ENCODE results near the gene CD226. TPM values are rescaled to one million over a fixed set of nuclear protein-coding genes. Genes with fewer than 3 reads are reported as not detected.

CD226 gene
- total RNA-seq, 1 donor from 2014 or later: 0.05 TPM

GRCh38 chr18:69969491-69969890 lies 21.8 kb upstream of the CD226 start:
- Mint-ChIP-seq H3K4me3 (ENCODE audit: unreplicated experiment) (no peak overlapping the region), H3K27ac (ENCODE audit: unreplicated experiment) (no peak overlapping the region), H3K36me3 (ENCODE audit: unreplicated experiment) (no peaks in the 10 kb centered on the region), H3K27me3 (ENCODE audit: unreplicated experiment) (peaks cover 3% of the 10 kb centered on the region), H3K4me1 (ENCODE audit: low read depth, unreplicated experiment) (no peaks in the 10 kb centered on the region), H3K9me3 (ENCODE audit: unreplicated experiment) (no peaks in the 10 kb centered on the region)
- TF ChIP-seq, protein P1, sequence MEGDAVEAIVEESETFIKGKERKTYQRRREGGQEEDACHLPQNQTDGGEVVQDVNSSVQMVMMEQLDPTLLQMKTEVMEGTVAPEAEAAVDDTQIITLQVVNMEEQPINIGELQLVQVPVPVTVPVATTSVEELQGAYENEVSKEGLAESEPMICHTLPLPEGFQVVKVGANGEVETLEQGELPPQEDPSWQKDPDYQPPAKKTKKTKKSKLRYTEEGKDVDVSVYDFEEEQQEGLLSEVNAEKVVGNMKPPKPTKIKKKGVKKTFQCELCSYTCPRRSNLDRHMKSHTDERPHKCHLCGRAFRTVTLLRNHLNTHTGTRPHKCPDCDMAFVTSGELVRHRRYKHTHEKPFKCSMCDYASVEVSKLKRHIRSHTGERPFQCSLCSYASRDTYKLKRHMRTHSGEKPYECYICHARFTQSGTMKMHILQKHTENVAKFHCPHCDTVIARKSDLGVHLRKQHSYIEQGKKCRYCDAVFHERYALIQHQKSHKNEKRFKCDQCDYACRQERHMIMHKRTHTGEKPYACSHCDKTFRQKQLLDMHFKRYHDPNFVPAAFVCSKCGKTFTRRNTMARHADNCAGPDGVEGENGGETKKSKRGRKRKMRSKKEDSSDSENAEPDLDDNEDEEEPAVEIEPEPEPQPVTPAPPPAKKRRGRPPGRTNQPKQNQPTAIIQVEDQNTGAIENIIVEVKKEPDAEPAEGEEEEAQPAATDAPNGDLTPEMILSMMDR (IDR thresholded peaks at IDR 0.05; ENCODE audit: partially characterized antibody, unreplicated experiment): no peak
- DNase-seq: no peak

DNA sequence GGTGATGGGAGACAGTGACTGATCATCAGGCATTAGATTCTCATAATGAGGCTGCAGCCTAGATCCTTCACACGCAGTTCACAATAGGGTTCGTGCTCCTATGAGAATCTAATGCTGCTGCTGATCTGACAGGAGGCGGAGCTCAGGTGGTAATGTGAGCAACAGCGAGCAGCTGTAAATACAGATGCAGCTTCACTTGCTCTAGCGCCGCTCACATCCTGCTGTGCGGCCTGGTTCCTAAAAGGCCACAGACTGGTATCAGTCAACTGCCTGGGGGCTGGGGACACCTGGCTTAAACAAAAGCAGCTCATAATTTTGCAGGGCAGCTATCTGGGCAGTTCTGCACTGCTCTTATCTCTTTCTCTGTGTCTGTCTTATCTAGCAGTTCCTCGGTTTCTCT lies 20.4 kb upstream of the CD226 start:
- Mint-ChIP-seq H3K27me3 (ENCODE audit: unreplicated experiment) (peaks cover 1% of the 10 kb centered on the region), H3K36me3 (ENCODE audit: unreplicated experiment) (no peaks in the 10 kb centered on the region), H3K4me3 (ENCODE audit: unreplicated experiment) (no peak overlapping the region), H3K9me3 (ENCODE audit: unreplicated experiment) (no peaks in the 10 kb centered on the region), H3K4me1 (ENCODE audit: low read depth, unreplicated experiment) (no peaks in the 10 kb centered on the region), H3K27ac (ENCODE audit: unreplicated experiment) (no peak overlapping the region)
- TF ChIP-seq, protein P1 (IDR thresholded peaks at IDR 0.05; ENCODE audit: partially characterized antibody, unreplicated experiment): no peak
- no peak for DNase-seq

DNA sequence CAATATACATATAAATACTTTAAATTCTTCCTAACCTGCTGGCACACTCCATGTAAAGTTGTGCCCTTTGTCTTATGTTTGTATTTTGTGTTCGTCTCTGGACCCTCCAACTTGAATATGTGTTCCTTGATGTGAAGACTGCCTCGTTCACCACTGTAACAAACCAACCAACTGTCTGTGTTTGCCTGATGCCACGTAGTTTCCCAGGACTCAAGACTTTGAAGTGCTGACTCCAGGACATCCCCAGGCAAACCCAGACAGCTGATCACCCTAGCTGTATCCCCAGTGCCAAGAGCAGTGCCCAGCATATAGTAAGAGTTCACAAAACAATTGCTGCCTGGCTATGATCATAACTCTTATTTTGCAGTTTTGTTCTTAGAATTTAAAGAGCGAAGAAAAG lies 15.5 kb upstream of the CD226 start:
- Mint-ChIP-seq H3K9me3 (ENCODE audit: unreplicated experiment) (peaks cover 1% of the 10 kb centered on the region), H3K4me1 (ENCODE audit: low read depth, unreplicated experiment) (no peaks in the 10 kb centered on the region), H3K27ac (ENCODE audit: unreplicated experiment) (no peak overlapping the region), H3K27me3 (ENCODE audit: unreplicated experiment) (peaks cover 1% of the 10 kb centered on the region), H3K36me3 (ENCODE audit: unreplicated experiment) (no peaks in the 10 kb centered on the region), H3K4me3 (ENCODE audit: unreplicated experiment) (no peak overlapping the region)
- TF ChIP-seq, protein P1 (IDR thresholded peaks at IDR 0.05; ENCODE audit: partially characterized antibody, unreplicated experiment): no peak
- no peak for DNase-seq

GRCh38 chr18:69961718-69962117 lies 14.0 kb upstream of the CD226 start:
- Mint-ChIP-seq H3K27me3 (ENCODE audit: unreplicated experiment) (peaks cover 1% of the 10 kb centered on the region), H3K9me3 (ENCODE audit: unreplicated experiment) (peaks cover 3% of the 10 kb centered on the region), H3K27ac (ENCODE audit: unreplicated experiment) (no peak overlapping the region), H3K36me3 (ENCODE audit: unreplicated experiment) (no peaks in the 10 kb centered on the region), H3K4me3 (ENCODE audit: unreplicated experiment) (no peak overlapping the region), H3K4me1 (ENCODE audit: low read depth, unreplicated experiment) (no peaks in the 10 kb centered on the region)
- TF ChIP-seq, protein P1 (IDR thresholded peaks at IDR 0.05; ENCODE audit: partially characterized antibody, unreplicated experiment): no peak
- DNase-seq: no peak

DNA sequence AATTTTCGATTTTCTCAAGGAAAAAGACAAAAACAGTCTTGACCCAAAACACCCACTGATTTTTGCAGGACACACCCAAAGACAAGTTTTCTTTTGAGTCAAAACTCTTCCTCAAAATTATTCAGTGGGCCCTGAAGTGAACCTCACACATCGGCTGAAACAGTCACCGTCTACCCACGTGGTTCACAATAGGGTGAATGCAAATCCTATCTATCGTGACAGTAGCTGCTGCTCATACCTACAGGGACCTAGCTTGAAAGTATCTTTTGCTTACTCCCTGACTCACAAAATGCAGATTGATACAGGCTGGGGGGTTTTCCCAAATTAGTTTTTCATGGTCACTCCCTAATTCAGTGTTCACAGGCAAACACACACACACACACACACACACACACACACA lies 10.7 kb upstream of the CD226 start:
- H3K27ac Mint-ChIP-seq (ENCODE audit: unreplicated experiment): no peak overlapping the region
- H3K27me3 Mint-ChIP-seq (ENCODE audit: unreplicated experiment): no peaks in the 10 kb centered on the region
- DNase-seq: no peak
- TF ChIP-seq, protein P1 (IDR thresholded peaks at IDR 0.05; ENCODE audit: partially characterized antibody, unreplicated experiment): no peak
- no peak overlapping the region for H3K4me3 Mint-ChIP-seq (ENCODE audit: unreplicated experiment)
- no peaks in the 10 kb centered on the region for H3K4me1 Mint-ChIP-seq (ENCODE audit: low read depth, unreplicated experiment)
- H3K36me3 Mint-ChIP-seq (ENCODE audit: unreplicated experiment): no peaks in the 10 kb centered on the region
- H3K9me3 Mint-ChIP-seq (ENCODE audit: unreplicated experiment): peaks cover 3% of the 10 kb centered on the region
